Activated T-cell treated with anti-CD3 and anti-CD28 coated beads for 1 hour (primary cell): ENCODE data around the gene LAIR1.
"Not testable (repeated sequence)": the region's sequence is repeated elsewhere in the genome, so short reads cannot be mapped to it uniquely, and the experiment has no call there.

ENCODE experiments used
- DNase-seq: peaks from one replicate; pipeline ENCODE4 v3.0.0-alpha.2; 2020; ENCODE audit warnings: low read depth

The LAIR1 gene

DNA sequence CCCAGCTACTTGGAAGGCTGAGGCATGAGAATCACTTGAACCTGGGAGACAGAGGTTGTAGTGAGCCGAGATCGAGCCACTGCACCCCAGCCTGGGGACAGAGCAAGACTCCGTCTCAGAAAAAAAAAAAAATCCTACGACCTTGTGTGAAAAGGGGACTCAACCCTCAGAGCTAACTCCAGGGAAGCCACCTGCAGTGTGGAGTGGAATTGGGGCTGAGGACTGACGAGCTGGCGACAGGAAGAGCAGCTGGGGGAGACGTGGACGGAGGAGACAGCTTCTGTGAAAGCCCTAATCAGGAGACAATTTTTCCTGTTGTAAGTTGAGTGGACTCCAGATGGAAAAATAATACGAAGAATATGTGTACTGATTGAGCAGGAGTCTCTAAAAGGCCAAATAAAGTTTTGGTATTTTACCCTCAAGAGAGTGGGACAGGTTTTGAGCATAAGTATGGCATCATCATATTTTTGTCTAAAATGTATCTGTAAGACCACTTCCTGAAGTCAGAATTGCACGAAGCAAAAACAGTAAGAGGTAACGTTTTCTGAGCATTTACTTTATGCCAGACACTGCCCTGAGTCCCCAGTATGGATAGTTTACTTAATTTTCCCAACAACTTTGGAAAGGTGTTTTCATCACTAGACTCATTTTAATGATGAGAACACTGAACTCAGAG is 12.0 kb upstream of the LAIR1 start:
- no peak for DNase-seq

- DNase-seq, result not testable (repeated sequence)
Observed at GRCh38 chr19:54375181-54375938, 10.6 kb upstream of the LAIR1 start.

- DNase-seq, result no peak
Observed at GRCh38 chr19:54373781-54374631, 9.3 kb upstream of the LAIR1 start.

GRCh38 chr19:54371453-54371852 is 6.7 kb upstream of the LAIR1 start:
- DNase-seq, result not testable (repeated sequence)

DNA sequence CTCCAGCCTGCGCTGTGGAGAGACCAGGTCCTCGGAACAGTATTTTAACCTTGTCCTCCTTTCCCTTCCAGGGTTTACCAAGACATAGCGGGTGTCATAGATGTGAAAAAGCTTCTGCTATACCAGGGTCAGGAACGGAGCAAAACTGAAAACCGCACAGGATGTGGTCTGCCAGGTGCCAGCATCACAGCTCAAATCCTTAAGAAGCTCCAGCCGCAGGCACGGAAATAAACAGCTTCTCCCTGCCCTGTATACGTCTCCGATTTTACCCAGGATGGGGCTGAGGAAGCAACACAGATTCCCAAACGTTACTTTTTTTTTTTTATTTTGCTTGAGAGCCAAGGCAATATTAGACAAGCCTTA is 5.7 kb upstream of the LAIR1 start:
- DNase-seq, result peak; percentile 32

- DNase-seq, result not testable (repeated sequence)
Observed at GRCh38 chr19:54369688-54370433, 5.1 kb upstream of the LAIR1 start.

GRCh38 chr19:54369082-54369687 is 4.5 kb upstream of the LAIR1 start:
- no peak for DNase-seq

GRCh38 chr19:54366811-54367210 is 2.1 kb upstream of the LAIR1 start:
- DNase-seq, result no peak

- not testable (repeated sequence) for DNase-seq
Observed at GRCh38 chr19:54365798-54366197, 1.1 kb upstream of the LAIR1 start.

- DNase-seq, result not testable (repeated sequence)
Observed at GRCh38 chr19:54361680-54362422, 2.9 kb downstream of the LAIR1 start.

- DNase-seq, result peak; percentile 64
Observed at GRCh38 chr19:54359149-54359820, 5.4 kb downstream of the LAIR1 start.

GRCh38 chr19:54357381-54357780 is 7.3 kb downstream of the LAIR1 start:
- no peak for DNase-seq

DNA sequence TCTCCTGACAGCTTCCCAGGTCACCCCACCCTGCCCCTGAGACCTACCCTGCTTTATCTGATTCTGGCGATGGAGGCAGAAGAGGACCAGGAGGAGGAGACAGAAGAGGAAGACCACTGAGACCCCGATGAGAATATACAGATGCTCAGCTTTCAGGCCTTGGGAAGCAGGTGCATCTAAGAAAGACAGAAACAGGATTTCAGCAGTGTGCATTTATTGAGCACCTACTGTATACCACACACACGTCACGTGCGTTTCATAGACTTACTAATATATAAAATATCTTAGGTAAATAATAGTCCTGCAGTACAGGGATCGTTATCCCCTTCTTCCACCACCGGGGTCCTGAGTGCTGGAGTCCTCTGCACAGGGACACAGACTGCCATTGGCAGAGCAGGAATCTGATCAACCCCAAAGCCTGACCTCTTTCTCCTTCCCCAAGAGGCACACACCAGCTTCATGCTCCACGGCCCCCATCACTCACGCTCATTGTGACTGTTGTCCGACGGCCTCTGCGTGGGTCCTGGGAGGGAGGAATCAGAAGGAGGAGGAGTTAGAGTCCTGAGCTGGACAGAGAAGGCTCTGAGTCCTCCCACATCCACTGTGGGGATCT is 8.2 kb downstream of the LAIR1 start:
- DNase-seq, result no peak

GRCh38 chr19:54355675-54356074 is 9.1 kb downstream of the LAIR1 start:
- no peak for DNase-seq

- no peak for DNase-seq
Observed at GRCh38 chr19:54354761-54355160, 10.0 kb downstream of the LAIR1 start.

DNA sequence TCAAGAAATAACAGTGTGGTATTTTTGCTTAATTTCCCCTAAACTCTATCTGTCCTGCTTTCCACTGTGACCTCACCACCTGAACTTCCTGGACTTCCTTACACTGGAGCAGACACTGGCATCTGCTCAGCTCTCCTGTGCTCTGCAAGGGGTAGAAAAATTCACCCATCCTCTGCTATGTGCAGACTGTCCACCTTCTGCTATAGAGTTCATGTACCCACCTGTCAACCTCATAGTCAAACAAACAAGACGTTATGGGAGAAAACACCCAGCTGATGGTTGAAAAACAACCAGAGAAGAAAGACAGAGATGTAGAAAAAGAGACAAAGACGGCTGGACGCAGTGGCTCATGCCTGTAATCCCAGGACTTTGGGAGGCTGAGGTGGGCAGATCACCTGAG is 12.2 kb downstream of the LAIR1 start:
- no peak for DNase-seq

- no peak for DNase-seq
Observed at GRCh38 chr19:54352041-54352440, 12.7 kb downstream of the LAIR1 start.

GRCh38 chr19:54351474-54351873 is 13.3 kb downstream of the LAIR1 start:
- DNase-seq, result no peak

DNA sequence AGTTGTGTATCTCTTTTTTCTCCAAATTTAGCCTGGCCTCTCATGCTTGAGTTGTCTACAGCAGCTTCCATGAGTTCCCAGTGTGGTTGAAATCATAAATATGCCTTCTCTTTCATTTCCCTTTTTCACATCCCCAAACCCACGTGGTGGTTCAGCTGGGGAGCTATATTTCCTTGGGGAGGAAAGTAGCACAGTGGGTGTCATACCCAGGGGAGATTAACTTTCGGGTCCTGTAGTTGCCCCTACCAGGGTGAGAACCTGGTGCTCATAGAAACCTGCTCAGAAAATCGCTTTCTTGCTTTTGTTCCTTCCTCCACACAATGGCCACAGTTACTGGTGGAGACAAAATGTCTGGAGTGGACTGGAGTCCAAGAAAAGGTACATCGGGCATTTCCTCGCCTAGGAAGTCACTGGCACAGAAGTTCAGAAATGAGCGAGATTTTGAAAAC is 18.8 kb downstream of the LAIR1 start:
- no peak for DNase-seq

- no peak for DNase-seq
Observed at GRCh38 chr19:54343868-54344267, 20.9 kb downstream of the LAIR1 start.
